Neural crest cell (in vitro differentiated cells): ENCODE data around the gene CBX3. TPM values are rescaled to one million over a fixed set of nuclear protein-coding genes. Genes with fewer than 3 reads are reported as not detected.
"Not testable (repeated sequence)": the region's sequence is repeated elsewhere in the genome, so short reads cannot be mapped to it uniquely, and the experiment has no call there.

Source experiments
- DNase-seq: peaks from one replicate; pipeline ENCODE4 v3.0.0; 2021; ENCODE audit warnings: low read depth, mixed read lengths, low spot score
- H3K27ac Mint-ChIP-seq: one replicate; pipeline ENCODE4 v1.8.0; 2021; ENCODE audit warnings: mild to moderate bottlenecking, mixed read lengths; ENCODE audit not compliant: unreplicated experiment
- H3K27me3 Mint-ChIP-seq: 2 replicates; pipeline ENCODE4 v1.8.0; 2021; ENCODE audit warnings: low read depth, mild to moderate bottlenecking, mixed read lengths
- H3K36me3 Mint-ChIP-seq: 2 replicates; pipeline ENCODE4 v1.8.0; 2021; ENCODE audit warnings: low read depth, mild to moderate bottlenecking, mixed read lengths
- H3K4me1 Mint-ChIP-seq: 2 replicates; pipeline ENCODE4 v1.8.0; 2021; ENCODE audit warnings: mixed read lengths
- H3K4me3 Mint-ChIP-seq: one replicate; pipeline ENCODE4 v1.8.0; 2021; ENCODE audit warnings: mild to moderate bottlenecking, mixed read lengths
- H3K9me3 Mint-ChIP-seq: 2 replicates; pipeline ENCODE4 v1.8.0; 2021; ENCODE audit warnings: mixed read lengths
- CTCF ChIP-seq: fragments of 200-600 bp; sonication (generic); conservative IDR thresholded peaks from 2 replicates; pipeline ENCODE4 v1.5.0; 2021; ENCODE audit warnings: antibody characterized with exemption, mild to moderate bottlenecking
- total RNA-seq: library from RNA; stranded (reverse); gene quantifications from 2 replicates; pipeline ENCODE4 v1.2.1, GENCODE V29; 2021

Gene CBX3
- total RNA-seq, 1 donor from 2014 or later: 293 TPM

- no peak for TF ChIP-seq CTCF
- no peak for DNase-seq
- Mint-ChIP-seq H3K9me3 (no peaks in the 10 kb centered on the region), H3K27ac (no peak overlapping the region), H3K4me1 (peaks cover 3% of the 10 kb centered on the region), H3K27me3 (no peaks in the 10 kb centered on the region), H3K36me3 (no peaks in the 10 kb centered on the region), H3K4me3 (no peak overlapping the region)
Observed at GRCh38 chr7:26168458-26169023, 33.0 kb upstream of the CBX3 start.

DNA sequence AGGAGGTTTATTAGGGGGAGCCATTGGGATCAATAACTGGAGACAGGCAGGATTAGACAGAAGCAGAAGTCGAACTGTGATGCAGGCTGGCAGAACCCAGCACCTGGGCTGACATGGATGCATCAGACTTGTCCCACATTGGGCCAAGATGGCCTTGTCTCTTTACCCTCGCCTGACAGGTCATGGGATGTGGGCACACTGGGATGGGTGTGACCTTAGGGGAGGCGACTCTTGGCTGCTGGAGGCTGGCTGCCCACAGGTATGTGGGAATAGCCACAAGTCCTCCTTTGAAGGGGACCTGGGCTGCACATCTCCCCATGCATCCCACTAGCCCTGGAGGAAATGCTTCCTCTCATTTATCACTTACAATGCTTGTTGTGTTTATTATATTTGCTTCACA, 32.3 kb upstream of the CBX3 start:
- peaks cover 3% of the 10 kb centered on the region for H3K4me1 Mint-ChIP-seq
- no peak overlapping the region for H3K4me3 Mint-ChIP-seq
- peaks cover 4% of the 10 kb centered on the region for H3K27me3 Mint-ChIP-seq
- TF ChIP-seq CTCF: no peak
- H3K36me3 Mint-ChIP-seq: peaks cover 3% of the 10 kb centered on the region
- peak overlapping the region; percentile 12 for H3K27ac Mint-ChIP-seq
- DNase-seq: no peak
- H3K9me3 Mint-ChIP-seq: no peaks in the 10 kb centered on the region

GRCh38 chr7:26170663-26171062, 30.9 kb upstream of the CBX3 start:
- H3K36me3 Mint-ChIP-seq: peaks cover 3% of the 10 kb centered on the region

DNA sequence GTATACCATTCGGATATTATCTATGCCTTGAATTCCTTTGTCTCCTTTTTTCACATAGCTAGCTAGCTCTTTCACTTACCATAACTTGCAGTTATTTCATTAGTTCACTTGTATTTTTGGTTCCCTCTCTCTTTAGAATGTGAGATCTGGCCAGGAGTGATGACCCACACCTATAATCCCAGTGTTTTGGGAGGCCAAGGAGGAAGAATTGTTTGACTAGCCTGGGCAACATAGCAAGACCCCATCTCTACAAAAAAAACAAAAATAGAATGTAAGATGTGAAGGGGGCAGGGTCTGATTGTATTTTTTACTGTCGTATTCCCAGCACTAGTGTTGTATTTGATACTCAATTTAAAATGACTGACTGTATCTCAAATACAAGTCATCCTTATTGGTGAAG, 29.9 kb upstream of the CBX3 start:
- no peak overlapping the region for H3K4me3 Mint-ChIP-seq
- H3K27me3 Mint-ChIP-seq: peaks cover 5% of the 10 kb centered on the region
- no peaks in the 10 kb centered on the region for H3K9me3 Mint-ChIP-seq
- TF ChIP-seq CTCF: no peak
- H3K27ac Mint-ChIP-seq: no peak overlapping the region
- no peak for DNase-seq
- peaks cover 3% of the 10 kb centered on the region for H3K4me1 Mint-ChIP-seq
- H3K36me3 Mint-ChIP-seq: peaks cover 3% of the 10 kb centered on the region

More at GRCh38 chr7:26170663-26171062, 30.9 kb upstream of the CBX3 start:
- Mint-ChIP-seq H3K4me1 (peaks cover 3% of the 10 kb centered on the region), H3K27me3 (peaks cover 5% of the 10 kb centered on the region), H3K9me3 (no peaks in the 10 kb centered on the region), H3K27ac (no peak overlapping the region), H3K4me3 (no peak overlapping the region)
- DNase-seq: no peak
- no peak for TF ChIP-seq CTCF

DNA sequence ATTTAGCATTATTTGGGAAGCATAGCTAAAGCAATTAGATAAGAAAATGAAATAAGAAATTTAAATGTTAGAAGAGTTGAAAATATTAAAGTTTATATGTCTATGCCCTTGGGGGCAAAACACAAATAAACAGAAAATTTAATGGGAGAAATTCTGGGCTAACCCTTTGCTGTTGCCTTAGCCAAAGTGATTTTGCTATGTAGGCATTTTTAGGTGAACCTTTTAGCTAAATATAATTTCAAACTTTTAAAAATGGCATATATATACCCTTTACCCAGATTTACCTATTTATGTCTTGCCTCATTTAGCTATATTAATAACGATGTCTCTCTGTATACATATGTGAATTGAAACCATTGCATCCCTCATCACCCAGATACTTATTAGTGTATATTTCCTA, 29.5 kb upstream of the CBX3 start:
- no peak for DNase-seq
- Mint-ChIP-seq H3K27me3 (peaks cover 5% of the 10 kb centered on the region), H3K4me3 (no peak overlapping the region), H3K4me1 (no peaks in the 10 kb centered on the region), H3K9me3 (no peaks in the 10 kb centered on the region), H3K27ac (no peak overlapping the region), H3K36me3 (peaks cover 3% of the 10 kb centered on the region)
- TF ChIP-seq CTCF: no peak

DNA sequence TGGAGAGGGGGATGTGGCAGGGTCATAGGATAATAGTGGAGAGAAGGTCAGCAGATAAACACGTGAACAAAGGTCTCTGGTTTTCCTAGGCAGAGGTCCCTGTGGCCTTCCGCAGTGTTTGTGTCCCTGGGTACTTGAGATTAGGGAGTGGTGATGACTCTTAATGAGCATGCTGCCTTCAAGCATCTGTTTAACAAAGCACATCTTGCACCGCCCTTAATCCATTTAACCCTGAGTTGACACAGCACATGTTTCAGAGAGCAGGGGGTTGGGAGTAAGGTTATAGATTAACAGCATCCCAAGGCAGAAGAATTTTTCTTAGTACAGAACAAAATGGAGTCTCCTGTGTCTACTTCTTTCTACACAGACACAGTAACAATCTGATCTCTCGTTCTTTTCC, 25.6 kb upstream of the CBX3 start:
- not testable (repeated sequence) for H3K27ac Mint-ChIP-seq, H3K4me3 Mint-ChIP-seq, H3K27me3 Mint-ChIP-seq, H3K9me3 Mint-ChIP-seq, DNase-seq, H3K36me3 Mint-ChIP-seq, H3K4me1 Mint-ChIP-seq

- H3K27ac Mint-ChIP-seq, H3K4me1 Mint-ChIP-seq, H3K36me3 Mint-ChIP-seq, H3K4me3 Mint-ChIP-seq, H3K9me3 Mint-ChIP-seq, DNase-seq: not testable (repeated sequence)
- H3K27me3 Mint-ChIP-seq: peaks cover 13% of the 10 kb centered on the region
Observed at GRCh38 chr7:26176696-26177095, 24.8 kb upstream of the CBX3 start.

DNA sequence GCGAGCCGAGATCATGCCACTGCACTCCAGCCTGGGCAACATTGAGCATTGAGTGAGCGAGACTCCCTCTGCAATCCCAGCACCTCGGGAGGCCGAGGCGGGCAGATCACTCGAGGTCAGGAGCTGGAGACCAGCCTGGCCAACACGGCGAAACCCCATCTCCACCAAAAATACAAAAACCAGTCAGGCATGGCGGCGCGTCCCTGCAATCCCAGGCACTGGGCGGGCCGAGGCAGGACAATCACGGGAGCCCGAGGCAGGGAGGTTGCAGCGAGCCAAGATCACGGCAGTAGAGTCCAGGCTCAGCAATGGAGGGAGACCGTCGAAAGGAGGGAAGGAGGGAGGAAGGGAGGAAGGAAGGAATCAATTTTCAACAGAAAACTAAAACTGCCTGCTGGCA, 24.3 kb upstream of the CBX3 start:
- not testable (repeated sequence) for H3K36me3 Mint-ChIP-seq, H3K4me1 Mint-ChIP-seq, H3K9me3 Mint-ChIP-seq, DNase-seq
- peak overlapping the region; percentile 11 for H3K4me3 Mint-ChIP-seq
- H3K27ac Mint-ChIP-seq: peak overlapping the region; percentile 72
- peaks cover 14% of the 10 kb centered on the region for H3K27me3 Mint-ChIP-seq
